ENCODE data around the gene ZNF827.

The ZNF827 gene

GRCh38 chr4:145815626-145816025 lies 123.0 kb downstream of the ZNF827 start (continued):
- TF ChIP-seq ZNF274 (IDR thresholded peaks at IDR 0.05; ENCODE audit: low read length) (no peak), ZNF274 (tag by site-specific recombination; IDR thresholded peaks at IDR 0.05; ENCODE audit: borderline replicate concordance) (no peak), ZNF747 (tag by site-specific recombination; IDR thresholded peaks at IDR 0.05) (no peak), KLF1 (tag by site-specific recombination; IDR thresholded peaks at IDR 0.05) (no peak), ZNF580 (tag by site-specific recombination; IDR thresholded peaks at IDR 0.05) (no peak), HOXD13 (CRISPR knock-in tag; IDR thresholded peaks at IDR 0.05; ENCODE audit: borderline replicate concordance) (no peak), ZNF391 (tag by site-specific recombination; IDR thresholded peaks at IDR 0.05; ENCODE audit: borderline replicate concordance, low read depth) (no peak), BCL11B (tag by site-specific recombination; IDR thresholded peaks at IDR 0.05; ENCODE audit: low read depth) (no peak), ZNF112 (tag by site-specific recombination; IDR thresholded peaks at IDR 0.05) (no peak)

GRCh38 chr4:145815027-145815612 lies 123.5 kb downstream of the ZNF827 start:
- no peaks in the 10 kb centered on the region for H3K4me1 ChIP-seq (ENCODE audit: control insufficient read depth, insufficient read depth, low read length)
- H3K27ac ChIP-seq (ENCODE audit: extremely low read depth, low read depth, low read length): no peak overlapping the region
- ChIA-PET CTCF (no interaction called here), POLR2A (no interaction called here)
- H3K36me3 ChIP-seq (ENCODE audit: control insufficient read depth in 2 of 2, insufficient read depth in 1 of 2, low read length in 2 of 2): peaks cover 0 to 3% of the 10 kb centered on the region in 2 experiments; a peak in 1 of 3 replicates
- H3K4me3 ChIP-seq (ENCODE audit: low read depth, low read length): no peak overlapping the region
- TF ChIP-seq PRDM6 (tag by site-specific recombination; IDR thresholded peaks at IDR 0.05) (no peak), ZNF560 (tag by site-specific recombination; IDR thresholded peaks at IDR 0.05; ENCODE audit: borderline replicate concordance) (no peak), ZNF768 (tag by site-specific recombination; IDR thresholded peaks at IDR 0.05) (no peak)
- TF ChIP-seq, protein P1, sequence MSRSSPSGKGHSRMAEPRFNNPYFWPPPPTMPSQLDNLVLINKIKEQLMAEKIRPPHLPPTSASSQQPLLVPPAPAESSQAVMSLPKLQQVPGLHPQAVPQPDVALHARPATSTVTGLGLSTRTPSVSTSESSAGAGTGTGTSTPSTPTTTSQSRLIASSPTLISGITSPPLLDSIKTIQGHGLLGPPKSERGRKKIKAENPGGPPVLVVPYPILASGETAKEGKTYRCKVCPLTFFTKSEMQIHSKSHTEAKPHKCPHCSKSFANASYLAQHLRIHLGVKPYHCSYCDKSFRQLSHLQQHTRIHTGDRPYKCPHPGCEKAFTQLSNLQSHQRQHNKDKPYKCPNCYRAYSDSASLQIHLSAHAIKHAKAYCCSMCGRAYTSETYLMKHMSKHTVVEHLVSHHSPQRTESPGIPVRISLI (tag by site-specific recombination; IDR thresholded peaks at IDR 0.05): no peak
- H3K9me3 ChIP-seq (ENCODE audit: control insufficient read depth, insufficient read depth, low read depth, low read length): no peaks in the 10 kb centered on the region

DNA sequence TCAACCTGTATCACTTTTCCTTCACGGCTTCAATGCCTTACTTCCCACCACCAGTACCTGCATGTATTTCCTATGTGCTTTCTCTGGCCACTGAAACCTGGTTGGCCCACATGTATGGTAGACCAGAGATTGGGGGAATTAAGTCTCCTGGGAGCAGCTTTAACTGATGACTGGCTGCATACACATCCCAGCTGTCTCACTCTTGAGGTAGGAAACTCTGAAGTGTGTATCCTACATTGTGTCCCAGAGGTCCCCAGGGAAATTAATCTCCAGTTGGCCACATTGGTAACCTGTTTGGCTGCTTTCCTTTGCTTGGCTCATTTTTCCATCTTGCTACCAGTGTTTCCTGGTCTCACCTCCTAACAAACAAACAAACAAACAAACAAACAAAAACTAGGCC lies 124.4 kb downstream of the ZNF827 start:
- no peak overlapping the region for H3K4me3 ChIP-seq (ENCODE audit: low read depth, low read length)
- CTCF ChIA-PET: no interaction called here
- no peaks in the 10 kb centered on the region for H3K9me3 ChIP-seq (ENCODE audit: control insufficient read depth, insufficient read depth, low read depth, low read length)
- no peak overlapping the region for H3K27ac ChIP-seq (ENCODE audit: extremely low read depth, low read depth, low read length)
- TF ChIP-seq ZSCAN5A (tag by site-specific recombination; IDR thresholded peaks at IDR 0.05) (no peak), ZNF433 (tag by site-specific recombination; IDR thresholded peaks at IDR 0.05; ENCODE audit: low read depth) (no peak), BCL11B (tag by site-specific recombination; IDR thresholded peaks at IDR 0.05; ENCODE audit: low read depth) (no peak), REPIN1 (tag by site-specific recombination; IDR thresholded peaks at IDR 0.05; ENCODE audit: low read depth) (no peak), SCRT2 (tag by site-specific recombination; IDR thresholded peaks at IDR 0.05) (no peak), ZBTB48 (tag by site-specific recombination; IDR thresholded peaks at IDR 0.05) (no peak)
- TF ChIP-seq, protein P2, sequence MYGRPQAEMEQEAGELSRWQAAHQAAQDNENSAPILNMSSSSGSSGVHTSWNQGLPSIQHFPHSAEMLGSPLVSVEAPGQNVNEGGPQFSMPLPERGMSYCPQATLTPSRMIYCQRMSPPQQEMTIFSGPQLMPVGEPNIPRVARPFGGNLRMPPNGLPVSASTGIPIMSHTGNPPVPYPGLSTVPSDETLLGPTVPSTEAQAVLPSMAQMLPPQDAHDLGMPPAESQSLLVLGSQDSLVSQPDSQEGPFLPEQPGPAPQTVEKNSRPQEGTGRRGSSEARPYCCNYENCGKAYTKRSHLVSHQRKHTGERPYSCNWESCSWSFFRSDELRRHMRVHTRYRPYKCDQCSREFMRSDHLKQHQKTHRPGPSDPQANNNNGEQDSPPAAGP (tag by site-specific recombination; IDR thresholded peaks at IDR 0.05): no peak
- POLR2A ChIA-PET: no interaction called here
- peaks cover 0 to 3% of the 10 kb centered on the region in 2 experiments; a peak in 1 of 3 replicates for H3K36me3 ChIP-seq (ENCODE audit: control insufficient read depth in 2 of 2, insufficient read depth in 1 of 2, low read length in 2 of 2)
- no peaks in the 10 kb centered on the region for H3K4me1 ChIP-seq (ENCODE audit: control insufficient read depth, insufficient read depth, low read length)

Data from HEK293 (cell line).